SU-DHL-6 (cell line): ENCODE measurements around the gene PSTPIP1.

Experiments
- H2AFZ ChIP-seq: fragments of 200-600 bp; sonication (generic); 2 replicates; pipeline ENCODE4 v1.6.1; 2014; ENCODE audit warnings: low read depth, mild to moderate bottlenecking, moderate library complexity, mixed read lengths, antibody characterized with exemption, low read length; ENCODE audit not compliant: severe bottlenecking
- H3F3A ChIP-seq: fragments of 200-600 bp; shearing (Covaris generic); 2 replicates; pipeline ENCODE4 v1.6.0; 2016; ENCODE audit warnings: antibody characterized with exemption, mild to moderate bottlenecking; ENCODE audit not compliant: insufficient read depth
- H3K27ac ChIP-seq: fragments of 200-600 bp; sonication (generic); 2 replicates; pipeline ENCODE4 v1.5.1; 2016; ENCODE audit warnings: low read depth, mild to moderate bottlenecking, low read length, moderate library complexity, mixed read lengths
- H3K27me3 ChIP-seq: fragments of 200-600 bp; sonication (generic), shearing (Covaris generic); 2 replicates; pipeline ENCODE4 v1.6.0; 2014; ENCODE audit warnings: mild to moderate bottlenecking, low read length
- H3K36me3 ChIP-seq: fragments of 200-600 bp; sonication (generic); 2 replicates; pipeline ENCODE4 v1.6.1; 2014; ENCODE audit warnings: mild to moderate bottlenecking, low read length, mixed read lengths
- H3K4me2 ChIP-seq: fragments of 300-600, 200-600 bp; shearing (Covaris generic), sonication (generic); 2 replicates; pipeline ENCODE4 v1.6.0; 2014; ENCODE audit warnings: low read length, low read depth, mild to moderate bottlenecking; ENCODE audit not compliant: poor library complexity, severe bottlenecking
- H3K4me3 ChIP-seq: fragments of 200-600 bp; sonication (generic); 2 replicates; pipeline ENCODE4 v1.5.1; 2014; ENCODE audit warnings: antibody characterized with exemption, low read length, mild to moderate bottlenecking, mixed read lengths; ENCODE audit not compliant: insufficient read depth, poor library complexity, severe bottlenecking
- H3K79me2 ChIP-seq: fragments of 200-600 bp; sonication (generic); 2 replicates; pipeline ENCODE4 v1.6.1; 2014; ENCODE audit warnings: mild to moderate bottlenecking, low read length, moderate library complexity; ENCODE audit not compliant: insufficient read depth
- H3K9ac ChIP-seq: fragments of 200-600 bp; sonication (generic); 2 replicates; pipeline ENCODE4 v1.7.0; 2014; ENCODE audit warnings: mild to moderate bottlenecking, low read length
- H3K9me2 ChIP-seq: fragments of 200-600 bp; sonication (generic); replicated peaks from 2 replicates; pipeline ENCODE4 v1.6.1; 2014; ENCODE audit warnings: low read length; ENCODE audit not compliant: insufficient read depth
- H3K9me3 ChIP-seq: fragments of 200-600 bp; sonication (generic); 2 replicates; pipeline ENCODE4 v1.6.1; 2014; ENCODE audit warnings: low read length, mixed read lengths; ENCODE audit not compliant: insufficient read depth
- H4K20me1 ChIP-seq: fragments of 200-600 bp; sonication (generic); 2 replicates; pipeline ENCODE4 v1.6.1; 2014; ENCODE audit warnings: low read depth, mild to moderate bottlenecking, antibody characterized with exemption, low read length, moderate library complexity, mixed read lengths
- EZH2phosphoT487 ChIP-seq: fragments of 200-600 bp; sonication (generic), shearing (Covaris generic); conservative IDR thresholded peaks from 2 replicates; pipeline ENCODE4 v1.6.1; 2018; ENCODE audit warnings: mild to moderate bottlenecking, antibody characterized with exemption, low read length, moderate library complexity, mixed read lengths
- TF ChIP-seq, protein P1 (sequence below): fragments of 200-600 bp; sonication (generic); IDR thresholded peaks from one replicate; pipeline ENCODE4 v1.5.1; 2017; ENCODE audit warnings: antibody characterized with exemption, mild to moderate bottlenecking, low read length, moderate library complexity; ENCODE audit not compliant: insufficient read depth, poor library complexity, severe bottlenecking

PSTPIP1 gene

DNA sequence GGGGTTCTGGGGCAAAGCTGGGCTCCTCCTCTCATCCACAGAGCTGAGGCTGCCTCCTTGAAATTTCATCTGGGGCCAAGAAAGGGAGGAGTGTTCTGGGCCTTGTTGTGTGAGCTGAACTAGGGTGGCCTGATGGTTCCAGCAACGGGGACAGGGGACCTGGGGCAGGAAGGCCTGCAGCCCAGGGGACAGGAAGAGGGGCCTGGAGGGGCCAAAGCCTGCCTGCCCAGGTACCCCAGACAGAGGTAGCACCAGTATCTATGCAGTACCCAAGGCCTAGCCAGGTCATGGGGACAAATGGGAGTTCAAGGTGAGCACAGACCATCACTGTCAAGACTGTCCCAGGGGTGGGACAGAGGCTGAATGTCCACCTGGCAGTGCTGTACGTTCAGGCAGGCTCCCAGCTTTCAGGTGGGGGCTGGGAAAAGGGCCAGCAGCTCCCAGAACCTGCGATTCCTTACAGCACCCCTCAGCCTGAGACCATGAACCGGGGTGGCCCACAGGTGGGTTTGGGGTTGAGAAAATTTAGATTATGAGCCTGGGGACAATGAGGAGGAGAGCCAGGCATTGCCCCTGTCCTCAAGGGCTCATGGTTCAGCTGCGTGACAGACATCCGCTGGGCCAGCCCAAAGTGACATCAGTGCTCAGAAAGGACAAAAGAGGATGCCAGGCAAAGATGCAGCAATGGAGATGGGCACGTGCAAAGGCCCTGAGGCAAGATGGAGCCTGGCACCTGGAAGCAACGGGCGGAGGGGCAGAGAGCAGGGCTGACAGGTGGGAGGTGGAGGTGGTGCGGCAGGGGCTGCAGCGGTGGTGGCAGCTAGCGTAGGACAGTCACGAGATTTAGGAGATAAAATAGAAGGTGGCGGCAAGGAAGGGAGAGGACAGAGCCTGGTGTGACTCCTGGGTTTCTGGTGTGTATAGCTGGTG is 28.0 kb downstream of the PSTPIP1 start:
- no peak overlapping the region for H3K4me3 ChIP-seq
- no peak overlapping the region for H3K9ac ChIP-seq
- H3K36me3 ChIP-seq: no peaks in the 10 kb centered on the region
- TF ChIP-seq, protein P1, sequence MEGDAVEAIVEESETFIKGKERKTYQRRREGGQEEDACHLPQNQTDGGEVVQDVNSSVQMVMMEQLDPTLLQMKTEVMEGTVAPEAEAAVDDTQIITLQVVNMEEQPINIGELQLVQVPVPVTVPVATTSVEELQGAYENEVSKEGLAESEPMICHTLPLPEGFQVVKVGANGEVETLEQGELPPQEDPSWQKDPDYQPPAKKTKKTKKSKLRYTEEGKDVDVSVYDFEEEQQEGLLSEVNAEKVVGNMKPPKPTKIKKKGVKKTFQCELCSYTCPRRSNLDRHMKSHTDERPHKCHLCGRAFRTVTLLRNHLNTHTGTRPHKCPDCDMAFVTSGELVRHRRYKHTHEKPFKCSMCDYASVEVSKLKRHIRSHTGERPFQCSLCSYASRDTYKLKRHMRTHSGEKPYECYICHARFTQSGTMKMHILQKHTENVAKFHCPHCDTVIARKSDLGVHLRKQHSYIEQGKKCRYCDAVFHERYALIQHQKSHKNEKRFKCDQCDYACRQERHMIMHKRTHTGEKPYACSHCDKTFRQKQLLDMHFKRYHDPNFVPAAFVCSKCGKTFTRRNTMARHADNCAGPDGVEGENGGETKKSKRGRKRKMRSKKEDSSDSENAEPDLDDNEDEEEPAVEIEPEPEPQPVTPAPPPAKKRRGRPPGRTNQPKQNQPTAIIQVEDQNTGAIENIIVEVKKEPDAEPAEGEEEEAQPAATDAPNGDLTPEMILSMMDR: no peak
- TF ChIP-seq EZH2phosphoT487: no peak
- no peaks in the 10 kb centered on the region for H3F3A ChIP-seq
- no peaks in the 10 kb centered on the region for H3K27me3 ChIP-seq
- H4K20me1 ChIP-seq: no peaks in the 10 kb centered on the region
- no peak overlapping the region for H3K27ac ChIP-seq
- H3K9me3 ChIP-seq: no peaks in the 10 kb centered on the region
- H3K79me2 ChIP-seq: no peaks in the 10 kb centered on the region
- H3K4me2 ChIP-seq: no peak overlapping the region
- H2AFZ ChIP-seq: no peak overlapping the region
- no peaks in the 10 kb centered on the region for H3K9me2 ChIP-seq

- H3K9me2 ChIP-seq: no peaks in the 10 kb centered on the region
- H3K4me2 ChIP-seq: no peak overlapping the region
- no peak overlapping the region for H3K9ac ChIP-seq
- no peak for TF ChIP-seq EZH2phosphoT487
- TF ChIP-seq, protein P1: no peak
- H2AFZ ChIP-seq: no peak overlapping the region
- H4K20me1 ChIP-seq: no peaks in the 10 kb centered on the region
- no peaks in the 10 kb centered on the region for H3K9me3 ChIP-seq
- no peaks in the 10 kb centered on the region for H3K27me3 ChIP-seq
- H3K27ac ChIP-seq: no peak overlapping the region
- no peaks in the 10 kb centered on the region for H3K79me2 ChIP-seq
- H3K36me3 ChIP-seq: no peaks in the 10 kb centered on the region
- H3F3A ChIP-seq: no peaks in the 10 kb centered on the region
- no peak overlapping the region for H3K4me3 ChIP-seq
Observed at GRCh38 chr15:77023576-77024272, 28.8 kb downstream of the PSTPIP1 start.

DNA sequence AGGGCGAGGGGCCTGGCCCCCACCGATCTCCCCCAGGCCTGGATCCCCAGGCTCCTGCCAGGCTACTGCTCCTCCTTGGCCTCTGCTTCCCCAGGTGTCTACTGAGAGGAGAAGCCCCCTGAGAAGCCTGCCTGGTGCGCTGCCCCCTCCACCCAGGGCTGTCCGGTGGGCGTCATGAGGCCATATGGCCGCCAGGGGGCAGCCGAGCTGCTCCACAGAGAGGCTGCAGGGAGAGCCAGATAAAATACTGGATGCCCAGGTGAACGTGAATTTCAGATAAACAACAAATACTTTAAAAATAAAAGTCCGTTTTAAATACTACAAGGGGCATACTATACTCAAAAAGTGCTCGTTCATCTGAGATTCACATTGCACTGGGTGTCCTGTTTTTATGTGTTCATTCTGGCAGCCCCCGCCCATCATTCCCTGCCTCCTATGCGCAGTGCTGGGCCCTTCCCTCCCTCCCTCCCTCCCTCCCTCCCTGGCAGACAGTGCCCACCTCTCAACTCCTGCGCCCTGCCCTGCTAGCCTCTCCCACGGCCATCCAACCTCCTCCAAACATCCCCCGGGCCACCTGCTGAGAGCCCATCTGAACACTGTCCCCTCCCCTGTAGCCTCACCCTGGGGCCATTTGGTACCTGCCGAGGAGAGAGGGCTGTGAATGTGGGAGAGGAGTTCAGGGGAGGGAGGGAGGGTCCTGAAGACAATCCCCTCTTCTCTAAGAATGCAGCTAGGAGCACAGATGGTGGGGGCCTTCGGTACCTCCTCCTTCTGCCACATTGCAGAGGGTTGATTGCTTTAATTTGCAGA is 29.6 kb downstream of the PSTPIP1 start:
- TF ChIP-seq, protein P1: peak; percentile 96
- no peak for TF ChIP-seq EZH2phosphoT487
- H3K9me3 ChIP-seq: no peaks in the 10 kb centered on the region
- no peaks in the 10 kb centered on the region for H4K20me1 ChIP-seq
- H3K27ac ChIP-seq: no peak overlapping the region
- no peaks in the 10 kb centered on the region for H3K9me2 ChIP-seq
- no peaks in the 10 kb centered on the region for H3K27me3 ChIP-seq
- H2AFZ ChIP-seq: no peak overlapping the region
- H3K9ac ChIP-seq: no peak overlapping the region
- H3K4me2 ChIP-seq: no peak overlapping the region
- no peaks in the 10 kb centered on the region for H3F3A ChIP-seq
- H3K36me3 ChIP-seq: no peaks in the 10 kb centered on the region
- H3K79me2 ChIP-seq: no peaks in the 10 kb centered on the region
- no peak overlapping the region for H3K4me3 ChIP-seq
